ENCODE data around the gene CDK5RAP2.

- TF ChIP-seq CTCF (conservative IDR thresholded peaks at IDR 0.05 in 1 of 2, IDR thresholded peaks at IDR 0.05 in 1 of 2; ENCODE audit: extremely low read depth in 1 of 2, insufficient read depth in 1 of 2, low read depth in 1 of 2, low read length in 2 of 2) = no peak
- no peak for TF ChIP-seq EZH2 (IDR thresholded peaks at IDR 0.05; ENCODE audit: borderline replicate concordance, low read length)
Observed at GRCh38 chr9:120474591-120475243, 105.2 kb downstream of the CDK5RAP2 start.
